HL-60/S4 treated with phorbol 12-myristate 13-acetate at 8.2 ng/mL for 4 days and 3 days (cell line): ENCODE results near the gene PI4KA.
"Not testable (repeated sequence)": the region's sequence is repeated elsewhere in the genome, so short reads cannot be mapped to it uniquely, and the experiment has no call there.

Experiments
- in situ Hi-C: fragments of 300-500 bp; cut with MboI; formaldehyde crosslinking; loops from 2 replicates; pipeline ENCODE4 v1.15.0; 2022; ENCODE audit warnings: low sequenced_read_pairs

The PI4KA gene

DNA sequence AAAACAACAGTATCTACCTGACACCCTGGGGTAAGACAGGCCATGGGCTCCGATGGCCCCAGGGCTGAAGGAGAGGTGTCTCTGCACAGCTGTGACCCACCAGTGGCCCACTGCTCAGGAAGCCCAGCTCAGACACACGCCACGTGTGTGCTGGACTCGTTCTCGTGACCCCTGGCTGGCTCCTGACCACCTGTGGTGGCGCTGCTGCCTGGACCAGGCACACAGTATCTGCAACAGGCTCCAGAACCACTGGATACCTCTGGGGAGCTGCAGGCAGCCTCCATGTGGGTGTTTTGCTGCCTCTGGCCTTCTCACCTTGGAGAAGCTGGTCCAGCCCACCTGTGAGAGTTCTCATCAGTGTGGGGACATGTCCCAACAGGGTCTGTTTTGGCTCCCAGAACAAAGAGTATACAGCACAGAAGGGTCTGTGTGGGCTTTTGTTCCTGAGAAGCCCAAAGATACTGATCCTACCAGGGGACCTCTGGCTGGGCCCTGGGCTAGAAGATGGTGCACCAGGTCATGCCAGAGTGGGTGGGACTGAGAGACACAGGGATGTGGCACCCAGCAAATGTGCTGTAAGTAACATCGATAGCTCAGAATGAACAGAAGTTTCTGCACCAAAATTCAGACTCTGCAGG, 106.4 kb downstream of the PI4KA start:
- in situ Hi-C loops, result no loop called here

GRCh38 chr22:20751185-20751851, 107.3 kb downstream of the PI4KA start:
- in situ Hi-C loops, result no loop called here

- in situ Hi-C loops, result no loop called here
These were observed 108.0 kb downstream of the PI4KA start for GRCh38 chr22:20750461-20751184.

DNA sequence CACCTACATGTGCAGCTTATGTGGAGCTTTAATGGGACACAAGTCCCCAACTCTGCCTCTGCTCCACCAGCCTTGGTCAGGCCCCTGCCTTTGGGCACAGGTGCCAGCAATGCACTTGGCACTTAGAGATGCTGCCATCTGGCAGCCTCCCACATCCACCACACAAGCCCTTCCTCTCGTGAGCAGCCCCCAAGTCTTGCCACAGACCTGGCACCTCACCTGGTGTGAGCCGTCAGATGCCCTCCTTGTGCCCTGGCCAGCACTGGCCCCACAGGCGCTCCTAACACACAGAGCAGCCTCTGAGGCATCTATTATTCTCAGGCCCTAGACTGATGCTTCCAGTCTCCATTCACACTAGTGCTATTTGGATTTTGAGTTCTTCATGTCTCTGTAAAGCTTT, 109.2 kb downstream of the PI4KA start:
- in situ Hi-C loops, result no loop called here

- in situ Hi-C loops, result no loop called here
These were observed 109.7 kb downstream of the PI4KA start for GRCh38 chr22:20748731-20749428.

GRCh38 chr22:20748082-20748481, 110.5 kb downstream of the PI4KA start:
- in situ Hi-C loops, result no loop called here

DNA sequence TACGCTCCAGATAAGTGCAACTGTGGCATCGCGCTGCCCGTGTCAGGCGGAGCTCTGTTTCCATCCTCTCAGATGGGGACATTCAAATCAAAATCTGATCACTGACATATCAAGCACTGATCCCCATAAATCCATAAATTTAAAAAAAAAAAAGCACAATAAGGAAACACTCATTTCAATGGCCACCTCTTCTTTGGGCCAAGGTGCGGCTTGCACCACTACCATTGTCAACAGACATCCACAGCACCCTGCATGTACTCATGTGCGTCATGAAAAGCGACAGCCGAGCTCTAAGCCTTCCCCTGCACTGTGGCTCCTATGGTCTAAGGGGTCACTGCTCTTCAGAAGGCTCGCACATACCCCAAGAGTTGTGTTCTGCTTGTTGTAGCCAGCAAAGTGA, 111.4 kb downstream of the PI4KA start:
- in situ Hi-C loops, result no loop called here

- in situ Hi-C loops, result no loop called here
These were observed 112.0 kb downstream of the PI4KA start for GRCh38 chr22:20746431-20747189.

DNA sequence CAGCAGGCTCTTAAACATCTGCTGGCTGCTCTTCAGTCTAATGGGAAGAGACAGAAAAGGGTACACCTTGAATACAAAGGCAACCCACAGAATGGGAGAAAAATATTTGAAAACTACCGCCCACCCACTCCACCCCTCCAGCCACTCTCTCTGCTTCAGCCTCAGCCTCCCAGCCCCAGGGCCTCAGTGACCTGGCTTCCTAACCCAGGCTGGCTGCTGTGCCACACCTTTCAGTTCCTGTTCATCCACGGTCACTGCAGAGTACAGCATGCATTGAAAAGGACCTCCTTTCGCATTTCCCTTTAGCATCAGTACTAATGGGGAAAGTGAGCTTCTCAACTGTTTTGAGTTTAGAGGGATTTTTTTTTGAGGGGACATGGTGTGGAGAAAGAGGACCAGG, 113.5 kb downstream of the PI4KA start:
- in situ Hi-C loops, result no loop called here

DNA sequence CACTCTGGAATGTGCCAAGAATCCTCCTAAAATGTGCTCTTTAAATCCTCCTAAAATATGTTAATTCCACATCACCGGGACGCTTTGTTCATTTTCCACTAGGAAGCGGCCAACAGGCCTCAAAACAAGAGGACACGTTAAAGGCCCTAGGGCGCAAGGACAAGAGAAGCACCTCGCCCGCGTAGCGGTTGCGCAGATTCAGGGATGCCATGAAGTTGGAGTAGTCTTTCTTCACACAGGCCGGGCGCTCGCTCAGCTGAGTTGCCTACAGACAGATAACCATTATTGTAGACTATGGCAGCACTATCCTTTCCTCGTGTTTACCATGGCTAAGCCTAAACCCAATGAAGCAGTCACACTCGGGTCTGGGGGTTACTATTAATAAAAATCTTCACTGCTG, 114.2 kb downstream of the PI4KA start:
- in situ Hi-C loops, result no loop called here

GRCh38 chr22:20742764-20743163, 115.8 kb downstream of the PI4KA start:
- in situ Hi-C loops, result no loop called here

GRCh38 chr22:20741634-20742581, 116.7 kb downstream of the PI4KA start:
- in situ Hi-C loops, result no loop called here

- in situ Hi-C loops, result no loop called here
These were observed 117.5 kb downstream of the PI4KA start for GRCh38 chr22:20741008-20741633.

- in situ Hi-C loops, result no loop called here
These were observed 118.2 kb downstream of the PI4KA start for GRCh38 chr22:20740222-20740951.

GRCh38 chr22:20738394-20739089, 120.1 kb downstream of the PI4KA start:
- in situ Hi-C loops, result no loop called here

DNA sequence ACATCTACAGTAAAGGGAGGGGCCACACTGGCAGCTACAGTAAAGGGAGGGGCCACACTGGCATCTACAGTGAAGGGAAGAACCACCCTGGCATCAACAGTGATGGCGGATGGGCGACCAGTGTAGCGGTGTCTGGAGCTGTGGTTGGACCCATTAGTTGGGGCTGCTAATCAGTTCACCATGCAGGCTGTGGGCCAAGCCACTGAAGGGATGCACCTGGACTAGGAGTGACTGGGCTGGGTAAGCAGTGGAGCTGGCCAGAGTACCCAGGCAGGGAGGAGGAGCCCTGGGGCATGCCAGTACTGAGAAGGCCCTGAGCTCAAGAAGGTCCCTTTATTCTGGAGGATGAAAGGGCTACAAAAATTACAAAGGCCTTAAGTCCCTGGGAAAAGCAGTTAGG, 121.7 kb downstream of the PI4KA start:
- in situ Hi-C loops, result not testable (repeated sequence)

DNA sequence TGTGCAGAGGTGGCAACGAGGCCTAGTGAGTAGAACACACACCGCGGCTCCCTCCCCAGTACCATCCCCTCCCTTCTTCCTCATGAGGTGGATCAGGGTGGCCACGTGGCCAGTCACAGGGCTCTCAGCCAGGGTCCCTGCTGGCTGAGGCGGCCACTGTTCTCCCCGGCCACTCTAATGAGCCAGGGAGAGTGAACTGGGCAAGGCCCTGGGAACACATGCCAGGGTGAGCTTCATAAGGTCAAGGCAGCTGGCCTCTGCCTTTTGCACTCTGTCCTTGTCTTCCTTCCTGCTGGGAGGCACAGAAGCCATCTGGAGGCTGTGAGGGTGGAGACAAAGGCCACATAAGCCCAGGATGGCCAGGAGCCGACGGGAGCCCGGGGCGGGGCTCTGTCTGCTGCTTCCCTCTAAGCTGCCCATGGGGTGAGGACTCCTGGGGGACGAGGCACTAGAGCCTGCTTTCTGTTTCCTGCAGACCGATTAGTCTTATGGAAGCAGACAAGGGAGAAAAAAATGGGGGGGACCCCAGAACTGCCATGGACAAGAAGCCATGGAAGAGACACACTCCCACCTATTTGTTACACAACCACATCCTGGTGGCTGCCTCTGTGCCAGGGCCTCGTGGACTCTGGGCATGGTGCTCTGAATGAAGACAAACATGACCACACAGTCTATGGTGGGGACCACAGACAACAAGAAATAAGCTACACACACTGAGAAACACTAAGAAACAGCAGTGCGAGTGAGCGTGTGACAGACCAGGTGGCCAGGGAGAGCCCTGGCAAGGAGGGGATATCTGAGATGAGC, 123.1 kb downstream of the PI4KA start:
- in situ Hi-C loops, result not testable (repeated sequence)
